Natural killer cell (primary cell): Measurements from ENCODE around the gene AGO3. TPM values are rescaled to one million over a fixed set of nuclear protein-coding genes. Genes with fewer than 3 reads are reported as not detected.
A peak's percentile ranks its signal among the peaks of the same experiment; 100 is the strongest.

Experiments
- ATAC-seq, 3 donors: fragments of 150-1000 bp in 2 of 3; fragments of 200-7000 bp in 1 of 3; cut with Tn5 transposase; 1 replicate in 1 of 3; 2 replicates in 2 of 3; pipeline ENCODE4 v1.10.0; 2021; ENCODE audit warnings: mild to moderate bottlenecking in 2 of 3, moderate library complexity in 2 of 3
- DNase-seq, 2 donors: peaks; one replicate each; pipeline versions ENCODE4 v3.0.0 to v3.0.0-alpha.2; 2013 to 2021; ENCODE audit warnings: mixed read lengths in 1 of 2
- H3K27ac ChIP-seq: one replicate; pipeline ENCODE4 v1.5.1; 2013; ENCODE audit warnings: mild to moderate bottlenecking, low read length
- H3K27me3 ChIP-seq: one replicate; pipeline ENCODE4 v1.6.1; 2013; ENCODE audit warnings: low read length; ENCODE audit not compliant: control insufficient read depth, insufficient read depth
- H3K36me3 ChIP-seq: one replicate; pipeline ENCODE4 v1.6.1; 2013; ENCODE audit warnings: low read length; ENCODE audit not compliant: control insufficient read depth, insufficient read depth
- H3K4me1 ChIP-seq: one replicate; pipeline ENCODE4 v1.6.1; 2013; ENCODE audit warnings: low read length; ENCODE audit not compliant: control insufficient read depth, insufficient read depth
- H3K4me3 ChIP-seq: one replicate; pipeline ENCODE4 v1.5.1; 2013; ENCODE audit warnings: low read length
- H3K9me3 ChIP-seq: one replicate; pipeline ENCODE4 v1.6.1; 2013; ENCODE audit warnings: low read length; ENCODE audit not compliant: control insufficient read depth, insufficient read depth
- H3K27ac Mint-ChIP-seq, 2 donors: one replicate each; pipeline ENCODE4 v1.8.0; 2022; ENCODE audit warnings: mild to moderate bottlenecking in 2 of 2, mixed read lengths in 2 of 2, moderate library complexity in 1 of 2
- H3K27me3 Mint-ChIP-seq, 2 donors: one replicate each; pipeline ENCODE4 v1.8.0; 2022; ENCODE audit warnings: low read depth in 2 of 2, mixed read lengths in 2 of 2
- H3K36me3 Mint-ChIP-seq: one replicate; pipeline ENCODE4 v1.8.0; 2022; ENCODE audit warnings: mixed read lengths
- H3K4me1 Mint-ChIP-seq, 2 donors: one replicate each; pipeline ENCODE4 v1.8.0; 2022; ENCODE audit warnings: mixed read lengths in 2 of 2
- H3K4me3 Mint-ChIP-seq: one replicate; pipeline ENCODE4 v1.8.0; 2022; ENCODE audit warnings: mild to moderate bottlenecking, moderate library complexity, mixed read lengths
- H3K9me3 Mint-ChIP-seq, 2 donors: one replicate each; pipeline ENCODE4 v1.8.0; 2022; ENCODE audit warnings: mixed read lengths in 2 of 2
- WGBS: methylation state at CpG from one replicate; pipeline ENCODE4 v1.1.7; 2013; ENCODE audit warnings: missing lambda C conversion rate; ENCODE audit not compliant: insufficient coverage; 5-methylcytosine and 5-hydroxymethylcytosine counted together
- intact Hi-C: fragments of 100-400 bp; cut with micrococcal nuclease; formaldehyde crosslinking; loops from one replicate; pipeline ENCODE4 v1.14.2; 2022
- total RNA-seq, 4 donors: library from RNA; stranded (reverse); fragments of 120-200 nt in 1 of 4; gene quantifications; one replicate each; pipeline versions ENCODE4 v1.2.3 to v1.2.4, GENCODE V29; 2013 to 2022
- TF ChIP-seq, protein P1 (sequence below): fragments of 200-600 bp; IDR thresholded peaks from one replicate; pipeline ENCODE4 v1.8.0; 2022; ENCODE audit warnings: antibody characterized with exemption

AGO3 gene
- total RNA-seq, 3 donors from 2014 or later (not counting 1 experiment from before 2014, with no cell fraction given): 36.5 to 49.6 (median 49.0) TPM

DNA sequence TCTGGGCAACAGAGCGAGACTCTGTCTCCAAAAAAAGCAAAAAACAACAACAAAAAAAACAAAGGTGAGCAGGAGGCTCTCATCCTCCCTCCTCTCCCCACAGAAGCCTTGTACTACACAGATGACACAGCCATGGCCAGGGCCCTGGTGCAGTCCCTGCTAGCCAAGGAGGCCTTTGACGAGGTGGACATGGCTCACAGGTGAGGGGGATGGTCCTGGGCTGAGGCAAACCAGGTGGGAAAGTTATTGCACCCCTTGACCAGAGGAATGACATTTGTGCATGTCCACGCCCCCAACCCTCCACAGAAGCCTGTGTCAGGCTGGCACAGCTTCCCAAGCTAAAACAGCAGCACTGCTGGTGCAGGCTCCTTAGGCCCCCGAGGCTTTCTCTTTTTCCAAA, 160.2 kb downstream of the AGO3 start:
- DNase-seq: no peak
- ATAC-seq: no peak
- H3K4me3 ChIP-seq: no peak overlapping the region
- peak overlapping the region; percentile 63 for H3K4me3 Mint-ChIP-seq
- intact Hi-C loops: no loop called here
- TF ChIP-seq, protein P1, sequence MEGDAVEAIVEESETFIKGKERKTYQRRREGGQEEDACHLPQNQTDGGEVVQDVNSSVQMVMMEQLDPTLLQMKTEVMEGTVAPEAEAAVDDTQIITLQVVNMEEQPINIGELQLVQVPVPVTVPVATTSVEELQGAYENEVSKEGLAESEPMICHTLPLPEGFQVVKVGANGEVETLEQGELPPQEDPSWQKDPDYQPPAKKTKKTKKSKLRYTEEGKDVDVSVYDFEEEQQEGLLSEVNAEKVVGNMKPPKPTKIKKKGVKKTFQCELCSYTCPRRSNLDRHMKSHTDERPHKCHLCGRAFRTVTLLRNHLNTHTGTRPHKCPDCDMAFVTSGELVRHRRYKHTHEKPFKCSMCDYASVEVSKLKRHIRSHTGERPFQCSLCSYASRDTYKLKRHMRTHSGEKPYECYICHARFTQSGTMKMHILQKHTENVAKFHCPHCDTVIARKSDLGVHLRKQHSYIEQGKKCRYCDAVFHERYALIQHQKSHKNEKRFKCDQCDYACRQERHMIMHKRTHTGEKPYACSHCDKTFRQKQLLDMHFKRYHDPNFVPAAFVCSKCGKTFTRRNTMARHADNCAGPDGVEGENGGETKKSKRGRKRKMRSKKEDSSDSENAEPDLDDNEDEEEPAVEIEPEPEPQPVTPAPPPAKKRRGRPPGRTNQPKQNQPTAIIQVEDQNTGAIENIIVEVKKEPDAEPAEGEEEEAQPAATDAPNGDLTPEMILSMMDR: no peak
- H3K27ac ChIP-seq: no peak overlapping the region
- no peaks in the 10 kb centered on the region for H3K9me3 ChIP-seq
- WGBS: 94% methylated on average over 4 of the region's 4 CpGs
- H3K27me3 Mint-ChIP-seq: no peaks in the 10 kb centered on the region
- H3K4me1 Mint-ChIP-seq: peaks cover 17 to 19% of the 10 kb centered on the region in 2 donors
- H3K4me1 ChIP-seq: peaks cover 25% of the 10 kb centered on the region
- H3K27me3 ChIP-seq: no peaks in the 10 kb centered on the region
- no peak overlapping the region for H3K27ac Mint-ChIP-seq
- peaks cover 42% of the 10 kb centered on the region for H3K36me3 ChIP-seq
- H3K9me3 Mint-ChIP-seq: no peaks in the 10 kb centered on the region
- no peaks in the 10 kb centered on the region for H3K36me3 Mint-ChIP-seq

DNA sequence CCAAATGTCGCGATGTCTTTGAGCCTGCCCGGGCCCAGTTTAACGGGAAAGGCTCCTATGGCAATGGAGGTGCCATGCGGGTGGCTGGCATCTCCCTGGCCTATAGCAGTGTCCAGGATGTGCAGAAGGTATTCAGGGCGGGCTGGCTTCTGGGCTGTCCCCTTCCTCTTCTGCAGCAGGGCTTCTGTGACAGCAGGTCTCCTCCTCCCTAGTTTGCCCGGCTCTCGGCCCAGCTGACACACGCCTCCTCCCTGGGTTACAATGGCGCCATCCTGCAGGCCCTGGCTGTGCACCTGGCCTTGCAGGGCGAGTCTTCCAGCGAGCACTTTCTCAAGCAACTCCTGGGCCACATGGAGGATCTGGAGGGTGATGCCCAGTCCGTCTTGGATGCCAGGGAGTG, 160.8 kb downstream of the AGO3 start:
- Mint-ChIP-seq H3K36me3 (no peaks in the 10 kb centered on the region), H3K27ac (no peak overlapping the region), H3K9me3 (no peaks in the 10 kb centered on the region), H3K4me3 (peak overlapping the region; percentile 63), H3K27me3 (no peaks in the 10 kb centered on the region), H3K4me1 (peaks cover 17 to 19% of the 10 kb centered on the region in 2 donors)
- TF ChIP-seq, protein P1: no peak
- DNase-seq (no peak), ATAC-seq (no peak)
- H3K36me3 ChIP-seq: peaks cover 43% of the 10 kb centered on the region
- no peak overlapping the region for H3K27ac ChIP-seq
- no peaks in the 10 kb centered on the region for H3K27me3 ChIP-seq
- WGBS: 98% methylated on average over 13 of the region's 13 CpGs
- H3K4me3 ChIP-seq: no peak overlapping the region
- intact Hi-C loops: no loop called here
- H3K9me3 ChIP-seq: no peaks in the 10 kb centered on the region
- peaks cover 25% of the 10 kb centered on the region for H3K4me1 ChIP-seq

DNA sequence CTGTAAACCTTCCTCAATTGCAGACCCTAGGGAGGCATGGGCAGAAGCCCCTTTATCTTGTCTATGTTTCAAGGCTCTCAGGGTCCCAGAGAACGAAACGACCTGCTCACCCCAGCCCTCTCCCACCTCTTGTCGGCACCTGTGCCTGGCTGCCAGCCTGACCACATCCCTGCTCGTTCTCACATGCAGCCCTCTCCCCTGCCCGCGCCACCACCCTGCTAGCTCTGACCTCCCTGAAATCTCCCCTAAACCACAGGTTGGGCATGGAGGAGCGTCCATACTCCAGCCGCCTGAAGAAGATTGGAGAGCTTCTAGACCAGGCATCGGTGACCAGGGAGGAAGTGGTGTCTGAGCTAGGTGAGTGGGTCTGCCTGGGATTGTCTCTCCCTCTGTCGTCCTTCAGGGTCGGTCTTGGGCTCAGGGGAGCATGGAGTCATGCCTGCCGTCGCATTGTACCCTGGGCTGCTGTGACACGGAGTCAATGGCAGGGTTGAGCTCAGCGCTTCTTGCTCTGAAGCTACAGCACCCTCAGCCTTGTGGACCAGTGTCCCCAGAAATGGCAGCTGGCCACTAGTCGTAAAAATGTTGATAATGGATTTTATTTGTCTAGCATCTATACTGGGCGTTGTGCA, 161.4 kb downstream of the AGO3 start:
- TF ChIP-seq, protein P1: no peak
- DNase-seq (no peak), ATAC-seq (no peak)
- Mint-ChIP-seq H3K27ac (no peak overlapping the region), H3K27me3 (no peaks in the 10 kb centered on the region), H3K9me3 (no peaks in the 10 kb centered on the region), H3K4me3 (no peak overlapping the region), H3K4me1 (peaks cover 17 to 19% of the 10 kb centered on the region in 2 donors), H3K36me3 (no peaks in the 10 kb centered on the region)
- H3K36me3 ChIP-seq: peaks cover 43% of the 10 kb centered on the region
- peaks cover 25% of the 10 kb centered on the region for H3K4me1 ChIP-seq
- 96% methylated on average over 17 of the region's 17 CpGs for WGBS
- no peaks in the 10 kb centered on the region for H3K9me3 ChIP-seq
- no peaks in the 10 kb centered on the region for H3K27me3 ChIP-seq
- no peak overlapping the region for H3K4me3 ChIP-seq
- intact Hi-C loops: no loop called here
- no peak overlapping the region for H3K27ac ChIP-seq

DNA sequence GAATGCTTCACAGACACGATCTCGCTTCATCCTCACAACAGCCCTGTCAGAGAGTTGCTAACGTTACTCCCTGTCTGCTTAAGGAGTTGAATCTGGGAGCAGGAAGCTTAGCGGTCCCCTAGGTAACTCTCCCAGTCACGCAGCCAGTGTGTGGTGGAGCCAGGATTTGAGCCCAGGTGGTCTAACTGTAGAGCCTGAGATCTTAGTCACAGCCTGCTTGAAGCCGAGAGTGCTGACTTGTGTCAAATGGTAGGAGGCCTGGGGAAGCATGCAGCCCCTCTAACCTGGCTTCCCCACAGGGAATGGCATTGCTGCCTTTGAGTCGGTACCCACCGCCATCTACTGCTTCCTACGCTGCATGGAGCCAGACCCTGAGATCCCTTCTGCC, 161.9 kb downstream of the AGO3 start:
- 88% methylated on average over 9 of the region's 9 CpGs for WGBS
- Histone ChIP-seq H3K36me3 (peaks cover 43% of the 10 kb centered on the region), H3K4me1 (peaks cover 24% of the 10 kb centered on the region), H3K27me3 (no peaks in the 10 kb centered on the region), H3K27ac (no peak overlapping the region), H3K4me3 (no peak overlapping the region), H3K9me3 (no peaks in the 10 kb centered on the region)
- intact Hi-C loops: no loop called here
- Mint-ChIP-seq H3K4me1 (peaks cover 17 to 19% of the 10 kb centered on the region in 2 donors), H3K27me3 (no peaks in the 10 kb centered on the region), H3K27ac (no peak overlapping the region), H3K9me3 (no peaks in the 10 kb centered on the region), H3K36me3 (no peaks in the 10 kb centered on the region), H3K4me3 (no peak overlapping the region)
- TF ChIP-seq, protein P1: no peak
- DNase-seq: no peak
- ATAC-seq: no peak
